Renal cortical epithelial cell (primary cell): ENCODE measurements around the gene FAS. TPM values are rescaled to one million over a fixed set of nuclear protein-coding genes. Genes with fewer than 3 reads are reported as not detected.

ENCODE experiments used
- DNase-seq: peaks from one replicate; pipeline ENCODE4 v3.0.0-alpha.2; 2011; ENCODE audit warnings: low read depth
- total RNA-seq: library from RNA; depleted of rRNA; stranded (reverse); fragments of >200 nt; gene quantifications from 2 replicates; pipeline ENCODE4 v1.2.3, GENCODE V29; 2014

Gene FAS
- total RNA-seq, 1 donor from 2014 or later: 123 TPM

DNA sequence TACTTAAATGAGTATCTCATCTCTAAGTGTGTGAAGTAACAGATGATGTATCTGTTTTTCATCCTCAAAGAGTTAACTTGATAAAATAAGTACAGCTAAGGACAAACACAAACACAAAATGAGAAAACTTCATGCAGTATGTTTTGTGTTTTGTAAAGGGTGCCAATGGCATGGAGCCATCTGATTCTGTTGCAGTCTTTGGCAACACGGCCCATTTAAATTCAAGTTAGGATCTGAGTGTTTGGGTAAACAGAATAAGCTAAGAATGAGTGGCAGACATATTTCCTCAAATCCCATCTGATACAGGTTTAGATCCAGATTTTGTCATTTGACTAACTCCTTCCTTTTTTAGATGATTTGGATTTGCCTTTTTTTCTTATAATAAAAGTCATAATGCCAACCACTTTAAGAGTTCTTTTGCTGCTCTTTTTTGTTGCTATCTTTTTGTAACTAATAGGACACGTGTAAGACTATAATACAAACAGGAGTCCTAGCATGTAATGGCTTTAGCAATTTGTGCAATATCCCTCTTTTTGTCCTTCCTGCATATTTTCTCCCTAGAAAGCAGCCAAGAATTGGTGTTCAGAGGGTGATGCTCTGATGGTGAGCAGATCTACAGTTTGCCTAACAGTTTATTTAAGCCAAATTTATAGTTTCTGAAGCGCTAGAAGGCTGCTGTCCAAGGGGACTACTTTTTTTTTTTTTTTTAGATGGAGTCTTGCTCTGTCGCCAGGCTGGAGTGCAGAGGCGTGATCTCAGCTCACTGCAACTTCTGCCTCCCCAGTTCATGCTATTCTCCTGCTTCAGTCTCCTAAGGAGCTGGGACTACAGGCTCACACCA, 19.2 kb upstream of the FAS start:
- DNase-seq: no peak

DNA sequence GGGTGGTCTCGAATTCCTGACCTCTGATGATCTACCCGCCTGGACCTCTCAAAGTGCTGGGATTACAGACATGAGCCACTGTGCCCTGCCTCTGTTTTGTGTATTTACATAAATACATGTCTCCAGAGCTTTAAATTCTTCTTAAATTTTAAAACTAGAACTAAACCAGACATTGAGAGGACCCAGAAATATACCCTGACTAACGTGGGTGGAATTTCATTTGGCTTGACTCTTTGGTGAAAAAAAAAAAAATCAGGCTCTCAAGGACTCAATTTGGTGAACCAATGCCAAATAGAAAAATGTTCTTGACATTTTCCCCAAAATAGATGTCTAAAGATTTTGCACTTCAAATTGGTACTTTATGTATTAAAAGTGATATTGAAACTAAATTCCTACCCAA, 16.6 kb upstream of the FAS start:
- no peak for DNase-seq

DNA sequence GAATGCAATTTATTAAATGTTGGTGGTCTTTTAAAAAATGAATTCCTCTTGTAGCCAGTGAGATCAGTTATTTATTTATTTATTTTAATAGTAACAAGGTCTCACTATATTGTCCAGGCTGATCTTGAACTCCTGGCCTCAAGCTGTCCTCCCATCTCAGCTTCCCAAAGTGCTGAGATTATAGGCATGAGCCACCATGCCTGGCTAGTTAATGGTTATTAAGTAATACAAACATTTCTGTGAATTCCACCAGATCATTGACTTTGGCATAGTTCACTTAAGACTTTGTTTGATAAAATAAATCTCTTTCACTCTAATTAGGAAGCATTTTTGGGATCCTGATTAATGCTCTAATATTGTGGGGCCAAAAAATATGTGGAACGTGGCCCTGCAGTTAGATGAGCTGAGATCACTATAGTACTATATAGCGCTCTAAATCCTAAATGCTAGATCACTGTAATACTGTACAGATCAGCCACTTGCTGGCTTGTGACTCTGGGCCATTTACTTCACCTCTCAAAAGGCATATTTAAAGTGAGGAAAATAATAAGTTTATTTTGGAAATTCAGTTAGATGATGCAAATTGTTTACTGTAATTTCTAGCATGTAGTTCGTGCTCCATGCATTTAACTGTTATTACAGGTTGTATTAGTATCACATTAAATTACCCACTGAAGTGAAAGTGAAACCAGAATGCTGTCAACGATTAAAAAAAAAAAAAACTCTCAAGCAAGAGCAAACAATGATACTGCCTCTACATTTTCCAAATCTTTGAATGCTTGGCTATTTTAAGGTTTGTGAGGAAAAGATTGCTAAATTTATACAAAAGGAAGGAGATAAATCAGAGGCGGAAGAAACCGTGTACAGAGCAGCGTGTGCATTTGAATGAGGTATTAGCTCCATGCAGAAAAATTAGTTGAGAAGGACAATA, 15.9 kb upstream of the FAS start:
- DNase-seq: peak; percentile 57

DNA sequence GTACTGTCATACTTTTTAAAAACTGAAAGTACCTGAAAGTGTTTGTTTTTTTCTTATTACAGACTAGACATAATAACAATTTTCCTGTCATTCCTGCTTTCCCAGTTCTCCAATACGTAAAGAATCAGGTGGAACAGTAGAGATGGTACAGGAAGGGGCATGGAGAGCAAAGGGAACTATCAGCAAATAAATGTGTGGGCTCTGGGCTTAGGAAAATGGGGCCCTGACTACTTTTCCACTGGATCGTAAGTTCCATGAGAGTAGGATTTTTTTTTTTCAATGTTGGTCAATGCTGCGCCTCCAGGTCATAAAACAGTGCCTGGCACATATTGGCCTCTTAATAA, 15.2 kb upstream of the FAS start:
- no peak for DNase-seq

- DNase-seq: no peak
These were observed 12.1 kb upstream of the FAS start for GRCh38 chr10:88978463-88978862.

DNA sequence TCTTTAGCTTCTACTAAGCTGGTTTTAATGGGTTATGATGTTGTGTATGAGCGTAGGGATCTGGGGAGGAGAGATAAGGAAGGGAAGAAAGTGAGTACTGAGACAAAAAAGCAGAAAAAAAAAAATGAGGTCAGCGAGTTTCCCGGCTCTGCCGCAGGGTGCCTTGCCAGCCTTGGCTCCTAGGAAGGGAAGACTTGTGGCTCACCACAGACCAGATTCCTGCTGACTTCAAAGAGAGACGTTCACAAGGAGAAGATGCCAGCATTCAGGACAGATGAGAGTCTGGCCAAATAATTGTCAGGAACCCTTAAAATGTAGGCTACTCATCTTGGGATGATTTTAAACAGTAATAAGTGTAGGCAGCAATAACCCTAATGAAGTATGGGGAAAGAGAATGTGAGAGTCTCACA, 11.4 kb upstream of the FAS start:
- peak; percentile 91 for DNase-seq

DNA sequence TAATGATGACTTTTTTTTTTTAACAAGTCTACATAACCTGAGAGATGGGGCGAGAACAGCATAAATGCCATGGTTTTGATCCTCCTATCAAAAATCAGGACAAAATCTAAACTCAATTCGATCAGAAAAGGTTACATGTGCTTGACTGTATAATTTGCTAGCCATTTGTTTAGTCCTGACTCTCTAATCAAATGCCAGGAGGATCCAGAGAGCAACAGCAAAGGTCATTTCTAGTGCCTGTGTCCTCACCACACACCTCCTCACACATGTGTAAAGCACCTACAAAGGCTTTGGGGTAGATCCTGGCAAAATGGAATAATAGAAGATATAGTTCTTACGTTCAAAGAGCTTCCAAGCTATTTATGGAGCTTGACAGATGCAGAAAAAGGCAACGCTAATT, 11.0 kb upstream of the FAS start:
- DNase-seq: no peak

DNA sequence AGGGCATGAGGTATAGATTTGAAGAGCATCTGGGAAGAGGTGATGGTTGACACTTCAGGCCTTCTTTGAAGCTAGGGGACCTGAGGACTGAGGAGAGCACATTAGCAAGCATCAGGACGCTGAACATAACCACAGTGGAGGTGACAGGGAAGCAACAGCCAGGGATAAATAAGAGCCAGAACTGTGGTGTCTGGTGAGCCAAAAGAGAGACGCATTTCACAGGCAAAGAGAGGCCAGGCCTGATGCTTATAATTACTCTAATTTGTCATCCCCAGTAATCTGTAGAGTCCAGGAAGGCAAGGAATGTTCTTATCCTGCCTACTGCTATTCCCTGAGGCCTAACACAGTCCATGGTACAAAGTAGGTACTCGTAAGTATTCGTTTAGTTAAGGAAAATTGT, 10.4 kb upstream of the FAS start:
- no peak for DNase-seq

GRCh38 chr10:88980800-88981199, 9.8 kb upstream of the FAS start:
- no peak for DNase-seq

DNA sequence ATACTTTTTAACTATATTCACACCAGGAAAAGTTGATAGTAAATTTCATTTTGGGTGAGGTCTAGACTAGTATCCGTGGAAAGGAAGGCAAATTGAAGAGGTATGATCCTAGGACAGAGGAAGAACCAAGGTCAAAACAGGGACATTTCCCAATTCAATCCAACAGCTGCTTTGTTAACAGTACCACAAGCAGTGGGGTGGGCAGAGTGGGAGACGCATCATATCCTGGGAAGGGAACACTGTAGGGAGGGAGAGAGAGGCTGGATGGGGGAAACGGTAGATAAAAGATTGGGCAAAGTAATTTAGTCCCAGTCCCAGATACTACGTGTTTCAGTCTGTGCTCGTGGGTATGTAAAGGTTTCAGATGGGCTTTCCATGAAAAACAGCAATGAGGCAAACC, 9.2 kb upstream of the FAS start:
- no peak for DNase-seq

DNA sequence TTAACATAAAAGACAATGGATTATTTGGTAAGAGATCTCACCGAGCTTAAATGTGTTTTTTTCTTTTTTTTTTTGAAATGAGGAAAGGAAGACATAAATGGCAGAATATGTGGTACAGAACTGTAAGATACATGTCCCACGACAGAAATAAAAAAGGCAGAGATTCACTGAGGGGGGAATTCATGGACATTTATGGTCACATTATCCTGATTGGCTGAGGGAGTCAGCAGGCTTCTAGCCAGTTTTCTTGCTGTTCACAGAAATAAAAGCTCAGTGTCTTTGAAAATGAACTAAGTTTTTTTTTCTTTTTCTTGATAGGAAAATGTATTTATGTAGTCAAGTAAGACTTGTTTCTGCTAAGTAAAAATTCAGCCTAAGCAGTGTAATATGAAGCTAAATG, 8.2 kb upstream of the FAS start:
- no peak for DNase-seq

- DNase-seq: no peak
These were observed 7.4 kb upstream of the FAS start for GRCh38 chr10:88983206-88983605.

DNA sequence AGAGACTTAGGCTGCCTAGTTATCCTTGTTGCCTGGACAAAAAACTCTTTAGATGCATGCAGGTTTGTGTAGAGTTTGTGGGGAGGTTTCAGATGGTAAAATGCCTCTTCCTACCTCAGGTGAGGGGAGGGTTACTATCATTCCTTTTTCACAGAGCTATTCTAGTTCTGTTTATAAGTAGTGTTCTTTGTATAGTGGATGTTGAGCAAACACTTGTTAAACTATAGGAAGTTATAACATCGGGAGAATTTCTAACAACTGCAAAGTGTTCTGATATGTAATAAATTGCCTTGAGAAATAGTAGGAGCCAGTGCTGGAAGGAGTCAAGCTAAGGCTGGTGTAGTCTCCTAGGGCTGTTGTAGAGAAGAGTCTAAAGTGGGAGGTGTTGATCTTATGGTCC, 6.7 kb upstream of the FAS start:
- no peak for DNase-seq

DNA sequence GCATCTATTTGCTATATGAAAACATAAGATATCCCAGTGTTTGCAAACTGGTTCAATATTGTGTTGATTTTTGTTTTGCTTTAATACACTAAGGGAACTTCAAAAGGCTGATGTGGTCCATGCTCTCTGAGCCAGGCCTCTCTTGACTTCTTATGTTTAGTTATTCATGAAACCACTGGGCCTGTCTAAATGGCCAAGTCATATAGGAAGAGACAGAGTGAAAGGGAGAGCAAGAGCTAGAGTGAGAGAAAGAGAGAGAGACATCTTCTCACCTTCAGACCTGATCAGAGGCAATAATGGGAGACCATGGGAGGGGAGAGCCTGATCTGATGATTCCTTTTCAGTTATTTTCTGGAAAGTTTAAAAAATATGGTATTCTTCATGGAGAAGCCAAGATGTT, 6.1 kb upstream of the FAS start:
- no peak for DNase-seq

DNA sequence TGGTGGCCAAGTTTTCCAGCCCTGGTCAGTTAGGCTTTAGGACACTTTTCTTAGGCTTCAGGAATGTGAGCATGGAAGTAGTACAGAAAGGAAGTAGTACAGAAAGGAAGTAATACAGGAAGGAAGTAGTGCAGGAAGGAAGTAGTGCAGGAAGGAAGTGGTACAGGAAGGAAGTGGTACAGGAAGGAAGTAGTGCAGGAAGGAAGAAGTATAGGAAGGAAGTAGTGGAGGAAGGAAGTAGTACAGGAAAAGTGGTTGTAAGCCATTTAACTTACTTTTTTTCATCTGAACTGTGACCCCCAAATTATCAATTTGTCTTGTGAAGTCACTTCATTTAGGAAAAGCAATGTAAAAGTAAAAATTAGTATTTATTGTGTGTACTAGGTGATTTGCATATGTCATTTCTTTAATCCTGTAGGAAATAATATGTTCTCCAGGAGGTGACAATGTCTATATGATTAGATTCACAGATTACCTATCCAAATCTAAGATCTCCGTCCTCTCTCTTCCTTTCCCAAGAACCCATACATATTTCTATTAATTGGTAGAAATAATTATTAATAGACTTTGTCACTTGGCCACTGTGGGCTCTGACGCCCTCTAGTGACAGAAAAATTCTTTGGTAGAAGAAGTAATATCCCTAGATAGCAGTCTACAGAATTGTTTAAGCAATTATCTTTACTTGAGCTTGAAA, 3.9 kb upstream of the FAS start:
- peak; percentile 34 for DNase-seq

DNA sequence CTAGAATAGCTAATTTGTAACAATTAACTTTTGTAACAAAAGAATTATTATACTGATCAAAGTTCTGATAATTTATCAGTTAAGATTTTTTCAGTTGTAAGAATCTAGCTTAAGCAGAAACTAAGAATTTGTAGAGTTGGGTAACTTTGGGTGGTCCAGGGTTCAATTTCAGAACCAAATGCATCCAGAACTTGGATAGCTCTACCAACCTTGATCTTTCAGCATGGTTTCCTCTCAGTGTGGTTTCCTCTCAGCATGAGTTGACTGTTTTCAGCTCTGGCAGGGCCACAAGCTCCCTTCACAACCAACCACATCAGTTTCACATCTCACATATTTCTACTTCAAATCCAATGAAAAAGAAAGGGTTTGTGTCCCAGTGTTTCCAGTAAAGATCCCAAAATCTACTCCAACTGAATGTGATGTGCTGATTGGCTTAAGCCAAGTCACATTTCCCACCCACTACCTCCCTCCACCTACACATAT, 3.3 kb upstream of the FAS start:
- no peak for DNase-seq

GRCh38 chr10:88987840-88988239, 2.8 kb upstream of the FAS start:
- no peak for DNase-seq

DNA sequence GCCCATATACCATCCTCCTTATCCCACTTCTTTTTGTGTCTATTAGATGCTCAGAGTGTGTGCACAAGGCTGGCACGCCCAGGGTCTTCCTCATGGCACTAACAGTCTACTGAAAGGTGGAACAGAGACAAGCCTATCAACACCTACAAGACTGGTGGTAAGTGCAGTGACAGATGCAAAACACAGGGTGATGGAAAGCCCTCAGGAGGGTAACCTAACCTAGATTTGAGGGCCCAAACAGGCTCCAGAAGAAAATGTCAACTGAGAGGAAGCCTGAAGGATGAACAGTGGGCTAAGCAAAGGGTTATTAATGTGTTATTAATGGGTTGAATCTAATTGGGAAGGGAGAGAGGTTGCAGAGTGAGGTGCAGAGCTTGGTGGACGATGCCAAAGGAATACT, 1.2 kb upstream of the FAS start:
- no peak for DNase-seq

GRCh38 chr10:88989824-88990383, 694 bp upstream of the FAS start:
- peak; percentile 95 for DNase-seq

DNA sequence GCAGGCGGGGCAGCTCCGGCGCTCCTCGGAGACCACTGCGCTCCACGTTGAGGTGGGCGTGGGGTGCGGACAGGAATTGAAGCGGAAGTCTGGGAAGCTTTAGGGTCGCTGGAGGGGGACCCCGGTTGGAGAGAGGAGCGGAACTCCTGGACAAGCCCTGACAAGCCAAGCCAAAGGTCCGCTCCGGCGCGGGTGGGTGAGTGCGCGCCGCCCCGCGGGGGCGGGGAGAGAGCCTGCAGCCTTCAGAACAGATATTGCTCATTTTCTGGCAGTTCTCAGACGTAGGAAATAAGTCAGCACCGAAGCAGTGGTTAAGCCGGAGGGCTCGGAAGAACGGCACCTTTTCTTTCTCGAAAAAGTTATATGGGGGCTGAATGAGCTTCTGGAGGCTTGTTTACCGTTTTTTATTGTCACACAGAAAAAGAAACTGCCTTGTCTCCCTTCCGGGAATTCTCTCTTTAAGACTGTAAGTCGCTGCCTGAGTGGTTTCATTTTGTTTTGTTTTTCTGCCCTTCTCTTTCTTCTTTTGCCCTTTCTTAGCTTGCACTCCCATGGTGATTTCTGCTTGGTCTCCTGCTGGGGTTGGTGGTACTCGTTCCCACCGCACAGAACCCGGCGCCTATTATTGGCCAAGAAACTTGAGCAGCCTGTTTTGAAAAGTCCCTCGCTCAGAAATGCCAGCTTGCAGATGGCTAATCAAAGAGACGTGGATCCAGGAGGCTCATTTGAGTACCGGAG, 732 bp downstream of the FAS start:
- peak; percentile 71 for DNase-seq

GRCh38 chr10:88991899-88992320, 1.3 kb downstream of the FAS start:
- no peak for DNase-seq
